ENCODE data around the gene OPTC.

OPTC gene

DNA sequence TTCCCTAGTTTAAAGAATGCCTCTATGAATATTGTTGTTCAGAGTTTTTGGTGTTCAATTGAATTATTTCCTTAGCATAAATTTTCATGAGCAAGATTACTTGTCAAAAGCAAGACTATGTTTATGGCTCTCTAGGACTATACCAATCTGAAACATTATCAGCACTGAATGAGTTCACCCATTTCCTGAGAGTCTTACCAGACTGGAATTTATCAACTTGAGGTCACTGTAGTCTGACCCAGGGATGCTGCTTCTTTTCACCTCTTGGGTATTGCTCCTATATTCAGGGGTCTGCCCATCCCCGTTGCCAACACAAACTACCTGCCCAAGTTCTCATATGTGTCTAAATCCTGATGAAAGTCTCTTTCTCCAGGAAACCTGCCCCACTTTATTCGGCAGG, 42.6 kb downstream of the OPTC start:
- no peak for DNase-seq (ENCODE audit: low spot score)

GRCh38 chr1:203536980-203537455, 43.1 kb downstream of the OPTC start:
- no peak for DNase-seq (ENCODE audit: low spot score)

- peak; percentile 60 for DNase-seq (ENCODE audit: low spot score)
Observed at GRCh38 chr1:203537806-203538464, 44.0 kb downstream of the OPTC start.

DNA sequence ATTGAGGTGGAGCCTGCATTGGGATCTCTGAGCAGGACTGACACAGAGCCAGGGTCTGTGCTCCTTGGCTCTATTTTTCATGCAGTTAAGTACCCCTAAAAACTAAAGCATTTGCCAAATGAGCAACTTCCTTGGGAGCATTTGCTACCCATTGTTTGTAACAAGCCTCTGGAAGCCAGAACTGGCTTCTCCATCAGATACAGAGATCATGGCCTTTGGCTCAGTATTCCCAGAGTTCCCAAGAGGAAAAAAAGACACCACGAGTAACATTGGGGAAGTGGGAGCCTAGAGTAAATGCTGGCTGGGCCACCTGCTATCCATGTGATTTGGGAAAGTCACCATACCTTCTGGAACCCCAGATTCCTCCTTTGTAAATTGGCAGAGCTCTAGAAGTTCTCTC, 44.8 kb downstream of the OPTC start:
- DNase-seq (ENCODE audit: low spot score): no peak

- DNase-seq (ENCODE audit: low spot score): no peak
Observed at GRCh38 chr1:203539831-203540546, 46.0 kb downstream of the OPTC start.

DNA sequence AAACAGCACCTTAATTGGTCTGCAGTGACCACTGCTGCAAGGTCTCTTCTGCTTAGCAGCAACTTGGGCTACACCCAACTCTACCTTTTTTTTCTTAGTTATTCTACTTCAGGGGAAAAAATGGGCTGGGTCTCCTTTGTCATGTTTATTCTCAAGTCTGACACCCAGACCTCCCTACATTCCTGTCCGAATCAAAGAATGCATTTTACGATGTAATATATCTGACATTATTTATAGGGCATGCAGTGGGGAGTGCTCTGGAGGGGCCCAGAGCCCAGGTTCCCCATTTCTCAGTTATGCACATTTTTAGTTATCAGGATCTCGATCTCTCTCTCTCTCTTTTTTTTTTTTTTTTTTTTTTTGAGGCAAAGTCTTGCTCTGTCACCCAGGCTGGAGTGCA, 50.5 kb downstream of the OPTC start:
- DNase-seq (ENCODE audit: low spot score): no peak

DNA sequence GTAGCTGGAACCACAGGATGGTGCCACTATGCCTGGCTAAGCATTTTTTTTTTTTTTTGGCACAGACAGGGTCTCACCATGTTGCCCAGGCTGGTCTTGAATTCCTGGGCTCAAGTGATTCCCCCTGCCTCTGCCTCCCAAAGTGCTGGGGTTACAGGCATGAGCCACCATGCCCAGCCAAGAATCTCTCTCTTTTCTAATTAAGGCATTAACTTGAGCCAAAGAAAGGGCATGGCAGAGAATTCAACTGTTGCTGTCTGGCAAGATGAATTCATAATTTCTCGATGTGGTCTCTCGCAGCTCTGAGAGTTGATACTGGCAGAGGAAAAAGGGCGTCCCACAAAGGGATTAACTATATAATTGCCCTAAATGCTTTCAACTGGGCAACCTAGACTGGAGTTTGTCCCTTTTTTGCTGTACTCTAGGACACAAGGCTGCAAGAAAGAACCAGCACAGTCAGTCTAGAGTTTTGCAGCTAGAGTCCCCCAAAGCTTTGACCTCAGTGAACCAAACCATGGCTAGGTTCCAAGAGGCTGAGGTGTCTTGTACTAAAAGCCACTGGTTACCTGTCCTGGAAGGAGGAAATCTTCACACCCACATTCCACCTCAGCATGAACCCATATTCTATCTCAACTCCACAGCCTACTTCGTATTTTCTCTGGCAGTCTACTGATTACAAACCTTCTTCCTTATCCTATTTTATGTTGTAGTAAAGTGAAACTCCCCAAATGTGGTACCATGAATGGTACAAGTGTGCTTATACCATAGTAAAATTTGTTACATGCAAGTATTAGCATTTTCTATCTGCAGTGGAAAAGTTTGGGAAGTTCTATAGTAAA, 51.2 kb downstream of the OPTC start:
- no peak for DNase-seq (ENCODE audit: low spot score)

- no peak for DNase-seq (ENCODE audit: low spot score)
Observed at GRCh38 chr1:203546274-203546673, 52.3 kb downstream of the OPTC start.

- DNase-seq (ENCODE audit: low spot score): no peak
Observed at GRCh38 chr1:203547147-203547546, 53.2 kb downstream of the OPTC start.

GRCh38 chr1:203547771-203548421, 53.9 kb downstream of the OPTC start:
- DNase-seq (ENCODE audit: low spot score): no peak

GRCh38 chr1:203548892-203549291, 54.9 kb downstream of the OPTC start:
- DNase-seq (ENCODE audit: low spot score): no peak

DNA sequence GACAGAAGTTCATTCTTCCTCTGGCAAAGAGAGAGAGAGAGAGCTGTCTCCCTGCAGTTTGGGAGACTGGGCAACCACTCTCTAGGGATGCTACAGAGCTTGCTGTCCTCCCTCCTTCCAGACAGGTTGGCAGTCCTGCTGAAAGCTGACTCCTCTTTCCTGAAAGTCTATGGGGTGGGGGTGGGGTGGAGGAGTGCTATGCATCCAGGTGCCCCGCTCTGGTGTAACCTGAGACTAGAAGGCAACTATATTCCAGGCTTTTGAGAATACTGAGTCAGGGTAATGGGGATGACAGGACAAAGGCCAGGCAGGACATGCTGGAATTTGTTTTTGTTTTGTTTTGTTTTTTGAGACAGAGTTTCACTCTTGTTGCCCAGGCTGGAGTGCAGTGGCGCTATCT, 55.4 kb downstream of the OPTC start:
- DNase-seq (ENCODE audit: low spot score): no peak

- DNase-seq (ENCODE audit: low spot score): no peak
Observed at GRCh38 chr1:203550846-203551245, 56.9 kb downstream of the OPTC start.

GRCh38 chr1:203551550-203551949, 57.6 kb downstream of the OPTC start:
- no peak for DNase-seq (ENCODE audit: low spot score)

- DNase-seq (ENCODE audit: low spot score): no peak
Observed at GRCh38 chr1:203553496-203553895, 59.5 kb downstream of the OPTC start.

- no peak for DNase-seq (ENCODE audit: low spot score)
Observed at GRCh38 chr1:203554071-203554470, 60.1 kb downstream of the OPTC start.

- peak; percentile 45 for DNase-seq (ENCODE audit: low spot score)
Observed at GRCh38 chr1:203555076-203555475, 61.1 kb downstream of the OPTC start.

DNA sequence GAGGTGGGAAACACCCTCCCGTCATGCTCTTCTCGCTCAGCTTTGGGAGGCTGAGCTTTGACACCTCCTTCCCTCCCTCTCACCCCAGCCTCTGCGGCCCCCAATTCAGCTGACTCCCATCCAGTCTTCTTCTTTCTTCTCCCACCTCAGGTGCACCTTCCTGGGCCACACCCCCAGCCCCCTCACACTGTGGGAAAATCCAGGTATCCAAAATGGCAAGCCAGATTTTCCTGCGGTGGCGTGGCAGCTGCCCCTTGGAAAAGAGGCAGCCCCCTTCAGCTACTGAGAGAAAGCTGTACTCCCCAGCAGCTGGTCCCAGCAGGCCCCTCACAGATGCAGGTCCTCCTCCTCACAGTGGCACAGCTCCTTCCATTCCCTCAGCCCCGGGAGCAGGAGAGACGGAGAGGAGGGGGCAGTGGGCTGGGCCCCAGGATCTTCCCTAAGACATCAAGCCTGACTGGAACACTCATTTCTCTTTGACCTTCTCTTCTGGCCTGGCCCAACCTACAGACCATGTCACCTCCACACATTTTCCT, 61.6 kb downstream of the OPTC start:
- no peak for DNase-seq (ENCODE audit: low spot score)

DNA sequence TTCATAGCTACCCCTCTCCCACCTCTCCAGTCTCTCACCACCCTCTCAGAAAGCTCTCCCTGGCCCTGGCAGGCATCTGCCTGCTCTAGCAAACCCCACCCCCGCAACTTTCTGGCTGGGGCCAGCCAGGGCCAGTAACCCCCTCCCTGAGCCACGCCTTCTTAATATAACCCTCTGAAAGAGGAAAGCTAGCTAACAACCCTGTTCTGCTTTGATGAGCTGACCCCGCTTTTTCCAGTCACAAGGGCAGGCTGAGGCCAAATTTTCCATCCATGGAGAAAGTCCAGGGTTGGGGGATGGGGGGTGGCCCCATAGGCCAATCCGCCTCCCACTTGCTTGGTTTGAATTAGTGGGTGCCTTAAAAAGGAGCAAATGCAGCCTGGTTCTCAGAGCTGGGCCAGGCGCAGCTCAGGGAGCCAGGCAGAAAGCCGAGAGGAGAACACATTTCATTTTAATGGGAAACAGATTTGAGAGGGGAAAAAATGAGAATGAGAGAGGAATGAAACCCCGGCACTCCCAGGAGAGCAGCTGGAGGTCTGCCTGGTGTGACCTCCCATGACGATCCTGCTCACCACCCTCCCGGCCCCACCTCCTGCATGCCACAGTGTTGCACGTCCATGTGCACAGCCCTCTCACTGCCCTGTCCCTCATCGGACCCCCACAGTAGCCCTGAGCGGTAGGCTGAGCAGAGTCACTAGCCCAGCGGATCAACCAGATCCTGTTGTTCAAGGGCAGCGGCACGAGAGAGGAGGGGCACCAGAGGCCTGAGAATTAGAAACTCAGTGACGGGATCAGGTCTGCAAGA, 62.3 kb downstream of the OPTC start:
- DNase-seq (ENCODE audit: low spot score): peak; percentile 92

DNA sequence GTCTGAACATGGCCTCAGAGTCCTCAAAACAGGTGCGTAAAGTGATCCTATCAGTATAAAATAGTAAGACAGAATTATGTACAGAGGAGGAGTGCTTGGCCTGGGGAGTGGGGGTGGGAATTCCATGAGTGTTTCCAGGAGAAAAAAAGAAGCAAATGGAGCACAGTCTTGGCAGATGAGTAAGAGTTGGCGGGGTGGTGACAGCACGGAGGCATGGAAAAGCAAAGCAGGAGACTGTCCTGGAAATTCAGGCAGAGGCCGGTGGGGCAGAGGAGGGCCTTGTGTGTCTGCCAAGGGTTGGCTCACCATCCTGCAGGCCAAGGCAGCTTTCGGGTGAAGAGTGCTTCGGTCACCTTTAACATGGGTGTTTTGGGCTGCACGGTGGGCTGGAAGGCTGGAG, 63.4 kb downstream of the OPTC start:
- DNase-seq (ENCODE audit: low spot score): peak; percentile 80
